HEK293 (cell line): ENCODE measurements around the gene TBX3.

Experiments used
- AEBP2 ChIP-seq: fragments of 450-650 bp; formaldehyde crosslinking; IDR thresholded peaks from 2 replicates; pipeline ENCODE4 v1.5.1; 2016; ENCODE audit warnings: missing biosample characterization, missing genetic modification characterization, borderline replicate concordance
- HIC1 ChIP-seq: fragments of 450-650 bp; formaldehyde crosslinking; IDR thresholded peaks from 2 replicates; pipeline ENCODE4 v1.5.1; 2016; ENCODE audit warnings: missing biosample characterization, missing genetic modification characterization
- PRDM10 ChIP-seq: fragments of 450-650 bp; formaldehyde crosslinking; IDR thresholded peaks from 2 replicates; pipeline ENCODE4 v1.5.1; 2016; ENCODE audit warnings: missing biosample characterization, missing genetic modification characterization
- RBAK ChIP-seq: fragments of 450-650 bp; formaldehyde crosslinking; IDR thresholded peaks from 2 replicates; pipeline ENCODE4 v1.5.1; 2016; ENCODE audit warnings: missing biosample characterization, missing genetic modification characterization
- REPIN1 ChIP-seq: fragments of 450-650 bp; formaldehyde crosslinking; IDR thresholded peaks from 2 replicates; pipeline ENCODE4 v1.5.1; 2017; ENCODE audit warnings: missing biosample characterization, missing genetic modification characterization, low read depth
- SETDB1 ChIP-seq: IDR thresholded peaks from one replicate; pipeline ENCODE4 v1.6.1; 2017; ENCODE audit warnings: mild to moderate bottlenecking, low read length, moderate library complexity, mixed read lengths; ENCODE audit not compliant: insufficient read length
- SP3 ChIP-seq: fragments of 450-650 bp; formaldehyde crosslinking; IDR thresholded peaks from 2 replicates; pipeline ENCODE4 v1.5.1; 2016; ENCODE audit warnings: missing biosample characterization, missing genetic modification characterization
- TCF7L2 ChIP-seq: IDR thresholded peaks from 2 replicates; pipeline ENCODE4 v1.6.1; 2011; ENCODE audit warnings: low read depth, mild to moderate bottlenecking, inconsistent platforms, low read length, moderate library complexity, borderline replicate concordance
- ZBTB7A ChIP-seq: fragments of 450-650 bp; formaldehyde crosslinking; IDR thresholded peaks from 2 replicates; pipeline ENCODE4 v1.5.1; 2016; ENCODE audit warnings: low read depth, missing biosample characterization, missing genetic modification characterization
- ZFP69B ChIP-seq: fragments of 450-650 bp; formaldehyde crosslinking; IDR thresholded peaks from 2 replicates; pipeline ENCODE4 v1.5.1; 2016; ENCODE audit warnings: missing biosample characterization, missing genetic modification characterization
- ZNF112 ChIP-seq: fragments of 450-650 bp; formaldehyde crosslinking; IDR thresholded peaks from 2 replicates; pipeline ENCODE4 v1.5.0; 2017; ENCODE audit warnings: missing biosample characterization, missing genetic modification characterization
- ZNF138 ChIP-seq: fragments of 450-650 bp; formaldehyde crosslinking; IDR thresholded peaks from 2 replicates; pipeline ENCODE4 v1.5.1; 2016; ENCODE audit warnings: missing biosample characterization, missing genetic modification characterization, borderline replicate concordance
- ZNF184 ChIP-seq: fragments of 450-650 bp; IDR thresholded peaks from 2 replicates; pipeline ENCODE4 v1.5.1; 2018; ENCODE audit warnings: missing biosample characterization, mild to moderate bottlenecking, missing genetic modification characterization
- ZNF202 ChIP-seq: fragments of 450-650 bp; formaldehyde crosslinking; IDR thresholded peaks from 2 replicates; pipeline ENCODE4 v1.5.1; 2016; ENCODE audit warnings: missing biosample characterization, missing genetic modification characterization, borderline replicate concordance
- ZNF223 ChIP-seq: fragments of 450-650 bp; formaldehyde crosslinking; IDR thresholded peaks from 2 replicates; pipeline ENCODE4 v1.5.1; 2016; ENCODE audit warnings: missing biosample characterization, missing genetic modification characterization
- ZNF23 ChIP-seq: fragments of 450-650 bp; formaldehyde crosslinking; IDR thresholded peaks from 2 replicates; pipeline ENCODE4 v1.5.1; 2016; ENCODE audit warnings: missing biosample characterization, missing genetic modification characterization, borderline replicate concordance
- ZNF26 ChIP-seq: fragments of 450-650 bp; formaldehyde crosslinking; IDR thresholded peaks from 2 replicates; pipeline ENCODE4 v1.5.1; 2016; ENCODE audit warnings: missing biosample characterization, missing genetic modification characterization
- ZNF266 ChIP-seq: fragments of 450-650 bp; formaldehyde crosslinking; IDR thresholded peaks from 2 replicates; pipeline ENCODE4 v1.5.1; 2016; ENCODE audit warnings: missing biosample characterization, missing genetic modification characterization, low read depth
- ZNF280C ChIP-seq: fragments of 450-650 bp; formaldehyde crosslinking; IDR thresholded peaks from 2 replicates; pipeline ENCODE4 v1.5.1; 2016; ENCODE audit warnings: missing biosample characterization, missing genetic modification characterization
- ZNF292 ChIP-seq: fragments of 450-650 bp; formaldehyde crosslinking; IDR thresholded peaks from 2 replicates; pipeline ENCODE4 v1.5.1; 2016; ENCODE audit warnings: low read depth, missing biosample characterization, missing genetic modification characterization, borderline replicate concordance
- ZNF37A ChIP-seq: fragments of 450-650 bp; IDR thresholded peaks from 2 replicates; pipeline ENCODE4 v1.5.1; 2018; ENCODE audit warnings: missing biosample characterization, missing genetic modification characterization
- ZNF549 ChIP-seq: fragments of 450-650 bp; IDR thresholded peaks from 2 replicates; pipeline ENCODE4 v1.5.1; 2018; ENCODE audit warnings: missing biosample characterization, missing genetic modification characterization, mild to moderate bottlenecking, inconsistent platforms, moderate library complexity
- ZNF610 ChIP-seq: fragments of 450-650 bp; formaldehyde crosslinking; IDR thresholded peaks from 2 replicates; pipeline ENCODE4 v1.5.1; 2016; ENCODE audit warnings: missing biosample characterization, missing genetic modification characterization, borderline replicate concordance
- ZNF626 ChIP-seq: fragments of 450-650 bp; sonication (Bioruptor Pico); formaldehyde crosslinking; IDR thresholded peaks from 2 replicates; pipeline ENCODE4 v1.5.1; 2018; ENCODE audit warnings: missing biosample characterization, missing genetic modification characterization, inconsistent platforms
- ZNF660 ChIP-seq: fragments of 450-650 bp; IDR thresholded peaks from 2 replicates; pipeline ENCODE4 v1.5.1; 2018; ENCODE audit warnings: missing biosample characterization, mild to moderate bottlenecking, missing genetic modification characterization
- ZNF701 ChIP-seq: fragments of 450-650 bp; formaldehyde crosslinking; IDR thresholded peaks from 2 replicates; pipeline ENCODE4 v1.5.1; 2016; ENCODE audit warnings: missing biosample characterization, missing genetic modification characterization
- ZNF792 ChIP-seq: fragments of 450-650 bp; formaldehyde crosslinking; IDR thresholded peaks from 2 replicates; pipeline ENCODE4 v1.5.1; 2016; ENCODE audit warnings: missing biosample characterization, missing genetic modification characterization
- ZSCAN30 ChIP-seq: fragments of 450-650 bp; IDR thresholded peaks from 2 replicates; pipeline ENCODE4 v1.5.1; 2018; ENCODE audit warnings: missing biosample characterization, mild to moderate bottlenecking, missing genetic modification characterization, moderate library complexity

The TBX3 gene

GRCh38 chr12:114684098-114684869, at the start of gene TBX3 (continued):
- no peak for TF ChIP-seq ZNF549 (tag by site-specific recombination)
- TF ChIP-seq ZSCAN30 (tag by site-specific recombination), result peak; percentile 67
- no peak for TF ChIP-seq ZNF223
- TF ChIP-seq ZNF626, result no peak
- peak; percentile 50 for TF ChIP-seq SP3 (tag by site-specific recombination)
- no peak for TF ChIP-seq ZNF138 (tag by site-specific recombination)
- no peak for TF ChIP-seq ZNF292
- TF ChIP-seq ZNF184 (tag by site-specific recombination), result no peak
- no peak for TF ChIP-seq ZFP69B (tag by site-specific recombination)
- no peak for TF ChIP-seq AEBP2 (tag by site-specific recombination)
- no peak for TF ChIP-seq ZNF37A
- peak; percentile 95 for TF ChIP-seq PRDM10 (tag by site-specific recombination)
- TF ChIP-seq ZNF701 (tag by site-specific recombination), result no peak
- no peak for TF ChIP-seq ZNF280C (tag by site-specific recombination)
- TF ChIP-seq ZNF660 (tag by site-specific recombination), result peak; percentile 47; the same call in 1 of the 2 replicates
- TF ChIP-seq ZNF202 (tag by site-specific recombination), result no peak
- no peak for TF ChIP-seq RBAK (tag by site-specific recombination)
- TF ChIP-seq ZNF792, result no peak
- TF ChIP-seq ZNF23 (tag by site-specific recombination), result no peak
- TF ChIP-seq ZNF112 (tag by site-specific recombination), result no peak
- no peak for TF ChIP-seq SETDB1
- no peak for TF ChIP-seq REPIN1 (tag by site-specific recombination)
- TF ChIP-seq ZBTB7A, result 0 out of 2 replicates have a peak, but pooled peaks have one; percentile 44
- no peak for TF ChIP-seq ZNF26 (tag by site-specific recombination)
- TF ChIP-seq HIC1, result no peak
- TF ChIP-seq ZNF610, result no peak
- peak; percentile 62; the same call in 1 of the 2 replicates for TF ChIP-seq TCF7L2
- TF ChIP-seq ZNF266, result no peak
